GM10266 (cell line): ENCODE results near the gene PTPN14.

ENCODE experiments used
- DNase-seq: peaks from one replicate; pipeline ENCODE4 v3.0.0; 2012; ENCODE audit errors: extremely low spot score
- CTCF ChIP-seq: IDR thresholded peaks from 2 replicates; pipeline ENCODE4 v1.5.1; 2012; ENCODE audit warnings: mild to moderate bottlenecking, low read depth; ENCODE audit not compliant: control insufficient read depth, insufficient read depth; ENCODE audit errors: missing control alignments

PTPN14 gene

GRCh38 chr1:214415131-214415530, 136.3 kb downstream of the PTPN14 start:
- DNase-seq: no peak
- TF ChIP-seq CTCF: no peak

- no peak for TF ChIP-seq CTCF
- DNase-seq: no peak
Measured at GRCh38 chr1:214414691-214415090, 136.7 kb downstream of the PTPN14 start.

- no peak for TF ChIP-seq CTCF
- no peak for DNase-seq
Measured at GRCh38 chr1:214413315-214413714, 138.1 kb downstream of the PTPN14 start.

- no peak for DNase-seq
- no peak for TF ChIP-seq CTCF
Measured at GRCh38 chr1:214404571-214405213, 146.7 kb downstream of the PTPN14 start.

- no peak for DNase-seq
- no peak for TF ChIP-seq CTCF
Measured at GRCh38 chr1:214404154-214404553, 147.2 kb downstream of the PTPN14 start.

- DNase-seq: no peak
- no peak for TF ChIP-seq CTCF
Measured at GRCh38 chr1:214403431-214403830, 148.0 kb downstream of the PTPN14 start.

- no peak for DNase-seq
- TF ChIP-seq CTCF: no peak
Measured at GRCh38 chr1:214402613-214403083, 148.8 kb downstream of the PTPN14 start.
